Measurements from ENCODE around the gene CACNG1. TPM values are rescaled to one million over a fixed set of nuclear protein-coding genes. Genes with fewer than 3 reads are reported as not detected.

The CACNG1 gene
- not detected in 2 replicates for total RNA-seq (2014; rRNA removed; shearing (Covaris generic); ENCODE audit: low replicate concordance)

DNA sequence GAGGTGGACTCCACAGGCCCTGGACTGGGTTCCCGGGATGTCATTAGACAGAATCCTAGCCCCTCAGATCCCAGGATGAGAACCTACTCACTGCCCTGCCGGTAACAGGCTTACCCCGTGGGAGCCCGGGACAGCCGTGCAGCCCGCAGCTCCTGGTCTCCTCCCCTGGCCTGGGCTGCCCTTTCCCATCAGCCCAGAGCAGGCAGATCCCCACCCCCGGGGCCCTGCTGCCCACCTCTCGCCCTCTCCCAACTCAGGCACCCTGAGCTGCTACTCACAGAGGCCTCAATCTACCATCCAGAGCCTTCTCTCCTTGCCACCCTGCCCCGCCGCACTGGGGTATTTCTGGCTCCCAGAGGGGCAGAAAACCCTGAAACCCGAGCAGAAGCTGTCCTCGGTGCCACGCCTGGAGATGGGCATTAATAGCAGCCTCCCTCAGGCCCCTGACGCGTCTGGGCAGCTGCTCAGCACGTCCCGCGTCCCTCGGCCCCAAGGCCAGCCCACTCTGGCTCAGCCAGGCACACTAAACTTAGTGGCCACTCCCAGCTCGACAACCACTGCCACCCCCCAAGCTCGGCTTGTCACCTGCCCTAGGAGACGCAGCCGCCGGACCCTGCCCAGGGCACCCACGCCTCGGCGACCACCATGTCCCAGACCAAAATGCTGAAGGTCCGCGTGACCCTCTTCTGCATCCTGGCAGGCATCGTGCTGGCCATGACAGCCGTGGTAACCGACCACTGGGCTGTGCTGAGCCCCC is at the start of gene CACNG1:
Gene CACNG1 (plus strand): TSS at position 539 of the 757 bp plus-strand sequence. CDS start 107 bp downstream, at position 646.
- Histone ChIP-seq H3K79me2 (ENCODE audit: low read length) (no peaks in the 10 kb centered on the region), H3K4me2 (ENCODE audit: low read depth, low read length, poor library complexity, severe bottlenecking) (no peak within 1 kb of the TSS), H3K36me3 (ENCODE audit: insufficient read depth, low read length) (no peaks in the 10 kb centered on the region), H3K9me3 (ENCODE audit: low read length) (peaks cover 5% of the 10 kb centered on the region; the same call in 1 of the 2 replicates), H3K27me3 (ENCODE audit: low read length) (0 out of 2 replicates have a peak, but pooled peaks cover 3% of the 10 kb centered on the region), H3K27ac (ENCODE audit: low read length) (no peak within 1 kb of the TSS), H3K9ac (ENCODE audit: low read length) (no peak within 1 kb of the TSS), H4K20me1 (ENCODE audit: insufficient read depth, low read depth, low read length) (no peaks in the 10 kb centered on the region), H3K9me2 (replicated peaks; ENCODE audit: insufficient read depth, low read length) (no peaks in the 10 kb centered on the region), H3K4me1 (ENCODE audit: low read length) (no peaks in the 10 kb centered on the region), H2AFZ (ENCODE audit: low read length) (no peak within 1 kb of the TSS), H3K4me3 (ENCODE audit: low read length) (no peak within 1 kb of the TSS)
- DNase-seq = no peak

DNA sequence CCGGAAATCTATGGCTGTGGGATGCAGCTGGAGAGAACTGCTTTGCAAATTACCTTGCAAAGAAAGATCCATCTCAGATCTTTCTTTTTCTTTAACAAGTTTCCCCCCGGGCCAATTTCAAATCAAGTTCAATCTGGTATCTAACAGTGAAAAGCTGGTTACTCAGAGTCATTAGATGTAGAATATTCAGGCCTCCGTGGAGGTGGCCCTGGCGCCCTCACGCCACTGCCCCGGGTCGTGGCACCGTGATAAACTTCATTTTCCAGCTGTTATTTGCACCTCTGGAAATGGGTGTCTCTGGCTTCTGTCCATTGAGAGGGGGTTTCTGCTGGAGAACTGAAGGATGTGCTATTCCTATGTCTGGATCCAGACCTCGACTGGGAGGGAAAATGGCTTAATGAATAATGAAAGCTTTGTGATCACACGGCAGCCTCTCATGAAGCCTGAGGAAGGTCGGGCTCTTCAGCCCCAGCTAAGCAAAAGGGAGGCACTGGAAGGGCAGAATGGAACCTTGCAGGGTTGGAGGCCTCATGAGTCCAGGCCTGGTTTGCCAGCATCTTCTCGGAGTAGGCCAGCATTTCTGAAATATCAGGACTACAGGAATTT is 49.3 kb upstream of the CACNG1 start:
- Histone ChIP-seq H3K9me3 (ENCODE audit: low read length) (no peaks in the 10 kb centered on the region), H3K9ac (ENCODE audit: low read length) (no peak overlapping the region), H3K27me3 (ENCODE audit: low read length) (no peaks in the 10 kb centered on the region), H3K4me3 (ENCODE audit: low read length) (no peak overlapping the region), H3K36me3 (ENCODE audit: insufficient read depth, low read length) (no peaks in the 10 kb centered on the region), H3K27ac (ENCODE audit: low read length) (no peak overlapping the region), H2AFZ (ENCODE audit: low read length) (no peak overlapping the region), H4K20me1 (ENCODE audit: insufficient read depth, low read depth, low read length) (no peaks in the 10 kb centered on the region), H3K4me1 (ENCODE audit: low read length) (no peaks in the 10 kb centered on the region), H3K4me2 (ENCODE audit: low read depth, low read length, poor library complexity, severe bottlenecking) (no peak overlapping the region), H3K9me2 (replicated peaks; ENCODE audit: insufficient read depth, low read length) (no peaks in the 10 kb centered on the region), H3K79me2 (ENCODE audit: low read length) (no peaks in the 10 kb centered on the region)
- no peak for DNase-seq

DNA sequence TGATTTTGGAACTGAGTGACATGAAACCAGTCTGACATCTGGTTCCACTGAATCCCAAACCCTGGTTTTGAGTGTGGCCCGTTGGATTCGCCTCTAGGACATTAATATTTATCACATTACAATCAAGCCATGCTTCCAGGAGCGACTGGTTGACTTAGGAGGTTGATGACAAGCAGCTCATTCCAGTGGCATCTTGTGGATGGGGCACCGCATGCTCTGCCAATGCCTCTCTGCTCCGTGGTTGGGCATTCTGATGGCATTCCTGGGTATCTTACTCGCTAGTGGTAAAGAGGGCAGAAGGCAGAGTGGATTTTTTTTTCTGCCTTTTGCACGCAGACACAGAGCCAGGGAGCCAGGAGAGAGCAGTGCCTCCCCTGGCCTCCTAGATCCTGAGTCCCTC is 48.4 kb upstream of the CACNG1 start:
- Histone ChIP-seq H3K9me2 (replicated peaks; ENCODE audit: insufficient read depth, low read length) (no peaks in the 10 kb centered on the region), H3K79me2 (ENCODE audit: low read length) (no peaks in the 10 kb centered on the region), H3K9ac (ENCODE audit: low read length) (no peak overlapping the region), H3K9me3 (ENCODE audit: low read length) (no peaks in the 10 kb centered on the region), H3K36me3 (ENCODE audit: insufficient read depth, low read length) (no peaks in the 10 kb centered on the region), H3K4me3 (ENCODE audit: low read length) (no peak overlapping the region), H2AFZ (ENCODE audit: low read length) (no peak overlapping the region), H3K4me1 (ENCODE audit: low read length) (no peaks in the 10 kb centered on the region), H3K4me2 (ENCODE audit: low read depth, low read length, poor library complexity, severe bottlenecking) (no peak overlapping the region), H4K20me1 (ENCODE audit: insufficient read depth, low read depth, low read length) (no peaks in the 10 kb centered on the region), H3K27ac (ENCODE audit: low read length) (no peak overlapping the region), H3K27me3 (ENCODE audit: low read length) (no peaks in the 10 kb centered on the region)
- no peak for DNase-seq

DNA sequence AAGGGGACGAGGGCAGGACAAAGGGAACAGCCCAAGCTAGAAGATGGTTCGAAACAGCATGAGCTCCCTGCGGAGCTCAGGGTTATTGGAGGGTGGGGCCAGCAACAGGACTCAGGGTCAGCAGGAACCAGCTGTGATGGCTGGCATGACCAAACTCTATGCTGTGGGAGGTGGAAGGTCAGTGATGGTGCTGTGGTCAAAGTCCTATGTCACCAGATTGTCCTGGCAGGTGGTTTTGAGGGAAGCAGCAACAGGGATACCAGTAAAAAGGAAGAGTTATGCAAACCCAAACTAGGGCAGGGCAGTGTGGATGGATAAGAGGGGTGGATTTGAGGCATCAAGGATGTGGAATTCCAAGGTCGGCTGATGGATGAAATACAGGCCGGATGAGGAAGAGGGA is 47.4 kb upstream of the CACNG1 start:
- Histone ChIP-seq H2AFZ (ENCODE audit: low read length) (no peak overlapping the region), H3K27me3 (ENCODE audit: low read length) (no peaks in the 10 kb centered on the region), H3K79me2 (ENCODE audit: low read length) (no peaks in the 10 kb centered on the region), H3K36me3 (ENCODE audit: insufficient read depth, low read length) (no peaks in the 10 kb centered on the region), H3K9me2 (replicated peaks; ENCODE audit: insufficient read depth, low read length) (no peaks in the 10 kb centered on the region), H3K27ac (ENCODE audit: low read length) (no peak overlapping the region), H3K4me3 (ENCODE audit: low read length) (no peak overlapping the region), H4K20me1 (ENCODE audit: insufficient read depth, low read depth, low read length) (no peaks in the 10 kb centered on the region), H3K9me3 (ENCODE audit: low read length) (no peaks in the 10 kb centered on the region), H3K4me1 (ENCODE audit: low read length) (no peaks in the 10 kb centered on the region), H3K4me2 (ENCODE audit: low read depth, low read length, poor library complexity, severe bottlenecking) (no peak overlapping the region), H3K9ac (ENCODE audit: low read length) (no peak overlapping the region)
- DNase-seq = no peak

- H3K9me3 ChIP-seq (ENCODE audit: low read length) = no peaks in the 10 kb centered on the region
- H3K4me3 ChIP-seq (ENCODE audit: low read length) = no peak overlapping the region
- no peak overlapping the region for H3K9ac ChIP-seq (ENCODE audit: low read length)
- no peak overlapping the region for H3K4me2 ChIP-seq (ENCODE audit: low read depth, low read length, poor library complexity, severe bottlenecking)
- H3K36me3 ChIP-seq (ENCODE audit: insufficient read depth, low read length) = no peaks in the 10 kb centered on the region
- H3K79me2 ChIP-seq (ENCODE audit: low read length) = no peaks in the 10 kb centered on the region
- H3K4me1 ChIP-seq (ENCODE audit: low read length) = no peaks in the 10 kb centered on the region
- no peak overlapping the region for H3K27ac ChIP-seq (ENCODE audit: low read length)
- H4K20me1 ChIP-seq (ENCODE audit: insufficient read depth, low read depth, low read length) = no peaks in the 10 kb centered on the region
- no peak for DNase-seq
- no peaks in the 10 kb centered on the region for H3K9me2 ChIP-seq (replicated peaks; ENCODE audit: insufficient read depth, low read length)
- no peaks in the 10 kb centered on the region for H3K27me3 ChIP-seq (ENCODE audit: low read length)
- H2AFZ ChIP-seq (ENCODE audit: low read length) = no peak overlapping the region
Observed at GRCh38 chr17:67003231-67003630, 41.1 kb upstream of the CACNG1 start.

- no peak overlapping the region for H3K4me3 ChIP-seq (ENCODE audit: low read length)
- no peak overlapping the region for H3K27ac ChIP-seq (ENCODE audit: low read length)
- H4K20me1 ChIP-seq (ENCODE audit: insufficient read depth, low read depth, low read length) = no peaks in the 10 kb centered on the region
- no peak overlapping the region for H2AFZ ChIP-seq (ENCODE audit: low read length)
- H3K4me2 ChIP-seq (ENCODE audit: low read depth, low read length, poor library complexity, severe bottlenecking) = no peak overlapping the region
- no peaks in the 10 kb centered on the region for H3K4me1 ChIP-seq (ENCODE audit: low read length)
- DNase-seq = no peak
- no peaks in the 10 kb centered on the region for H3K27me3 ChIP-seq (ENCODE audit: low read length)
- H3K9me3 ChIP-seq (ENCODE audit: low read length) = no peaks in the 10 kb centered on the region
- no peaks in the 10 kb centered on the region for H3K79me2 ChIP-seq (ENCODE audit: low read length)
- no peak overlapping the region for H3K9ac ChIP-seq (ENCODE audit: low read length)
- no peaks in the 10 kb centered on the region for H3K36me3 ChIP-seq (ENCODE audit: insufficient read depth, low read length)
- no peaks in the 10 kb centered on the region for H3K9me2 ChIP-seq (replicated peaks; ENCODE audit: insufficient read depth, low read length)
Observed at GRCh38 chr17:67004181-67004580, 40.2 kb upstream of the CACNG1 start.

DNA sequence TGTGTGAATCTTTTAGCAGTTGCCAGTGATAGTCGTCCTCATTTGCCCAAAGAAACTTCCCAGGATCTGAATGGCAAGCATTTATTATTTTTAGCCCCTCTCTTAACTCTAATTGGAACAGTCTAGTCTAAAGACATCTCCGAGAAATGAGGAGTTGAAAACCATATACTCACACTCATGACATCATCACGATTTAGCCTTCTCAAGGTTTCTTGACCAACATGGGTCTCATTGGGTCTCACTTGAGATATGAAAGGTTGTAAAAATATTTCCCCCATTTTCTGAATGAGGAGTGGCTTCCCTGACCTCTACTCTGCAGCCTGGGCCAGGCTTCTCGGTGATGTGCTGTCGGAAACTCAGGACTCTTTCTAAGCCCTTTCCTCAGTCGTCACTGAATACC is 37.1 kb upstream of the CACNG1 start:
- no peak overlapping the region for H2AFZ ChIP-seq (ENCODE audit: low read length)
- H3K9ac ChIP-seq (ENCODE audit: low read length) = no peak overlapping the region
- H3K4me3 ChIP-seq (ENCODE audit: low read length) = no peak overlapping the region
- H3K36me3 ChIP-seq (ENCODE audit: insufficient read depth, low read length) = no peaks in the 10 kb centered on the region
- H3K27ac ChIP-seq (ENCODE audit: low read length) = no peak overlapping the region
- H3K4me1 ChIP-seq (ENCODE audit: low read length) = no peaks in the 10 kb centered on the region
- no peaks in the 10 kb centered on the region for H3K9me3 ChIP-seq (ENCODE audit: low read length)
- no peak overlapping the region for H3K4me2 ChIP-seq (ENCODE audit: low read depth, low read length, poor library complexity, severe bottlenecking)
- H3K9me2 ChIP-seq (replicated peaks; ENCODE audit: insufficient read depth, low read length) = no peaks in the 10 kb centered on the region
- no peaks in the 10 kb centered on the region for H3K79me2 ChIP-seq (ENCODE audit: low read length)
- no peak for DNase-seq
- H3K27me3 ChIP-seq (ENCODE audit: low read length) = 0 out of 2 replicates have a peak, but pooled peaks cover 3% of the 10 kb centered on the region
- no peaks in the 10 kb centered on the region for H4K20me1 ChIP-seq (ENCODE audit: insufficient read depth, low read depth, low read length)

GRCh38 chr17:67008101-67008500 is 36.3 kb upstream of the CACNG1 start:
- Histone ChIP-seq H3K4me2 (ENCODE audit: low read depth, low read length, poor library complexity, severe bottlenecking) (no peak overlapping the region), H2AFZ (ENCODE audit: low read length) (no peak overlapping the region), H3K27ac (ENCODE audit: low read length) (no peak overlapping the region), H3K27me3 (ENCODE audit: low read length) (0 out of 2 replicates have a peak, but pooled peaks cover 3% of the 10 kb centered on the region), H3K9me3 (ENCODE audit: low read length) (no peaks in the 10 kb centered on the region), H3K4me1 (ENCODE audit: low read length) (no peaks in the 10 kb centered on the region), H4K20me1 (ENCODE audit: insufficient read depth, low read depth, low read length) (no peaks in the 10 kb centered on the region), H3K79me2 (ENCODE audit: low read length) (no peaks in the 10 kb centered on the region), H3K4me3 (ENCODE audit: low read length) (no peak overlapping the region), H3K9me2 (replicated peaks; ENCODE audit: insufficient read depth, low read length) (no peaks in the 10 kb centered on the region), H3K36me3 (ENCODE audit: insufficient read depth, low read length) (no peaks in the 10 kb centered on the region), H3K9ac (ENCODE audit: low read length) (no peak overlapping the region)
- no peak for DNase-seq

Data from Karpas-422 (cell line).